GM19099 (cell line): ENCODE results near the gene CYTIP.
A peak's percentile ranks its signal among the peaks of the same experiment; 100 is the strongest.

Source experiments
- POLR2A ChIP-seq: IDR thresholded peaks from 3 replicates; pipeline ENCODE4 v1.6.1; 2011; ENCODE audit warnings: low read depth; ENCODE audit not compliant: insufficient read length; ENCODE audit errors: extremely low read depth

Gene CYTIP

GRCh38 chr2:157471078-157471477 lies 27.2 kb upstream of the CYTIP start:
- peak; percentile 34 for TF ChIP-seq POLR2A

- TF ChIP-seq POLR2A = no peak
Measured at GRCh38 chr2:157470321-157470720, 26.4 kb upstream of the CYTIP start.

- no peak for TF ChIP-seq POLR2A
Measured at GRCh38 chr2:157469726-157470125, 25.8 kb upstream of the CYTIP start.

- TF ChIP-seq POLR2A = no peak
Measured at GRCh38 chr2:157468931-157469708, 25.2 kb upstream of the CYTIP start.

GRCh38 chr2:157466764-157467163 lies 22.9 kb upstream of the CYTIP start:
- no peak for TF ChIP-seq POLR2A

- TF ChIP-seq POLR2A = no peak
Measured at GRCh38 chr2:157465554-157465953, 21.7 kb upstream of the CYTIP start.

GRCh38 chr2:157463002-157463401 lies 19.1 kb upstream of the CYTIP start:
- TF ChIP-seq POLR2A = no peak

GRCh38 chr2:157460897-157461296 lies 17.0 kb upstream of the CYTIP start:
- no peak for TF ChIP-seq POLR2A

GRCh38 chr2:157460384-157460837 lies 16.5 kb upstream of the CYTIP start:
- no peak for TF ChIP-seq POLR2A

- no peak for TF ChIP-seq POLR2A
Measured at GRCh38 chr2:157459486-157459885, 15.6 kb upstream of the CYTIP start.

GRCh38 chr2:157447741-157448140 lies 3.9 kb upstream of the CYTIP start:
- no peak for TF ChIP-seq POLR2A

- TF ChIP-seq POLR2A = no peak
Measured at GRCh38 chr2:157447031-157447430, 3.1 kb upstream of the CYTIP start.

GRCh38 chr2:157444641-157445040 lies 752 bp upstream of the CYTIP start:
- TF ChIP-seq POLR2A = peak; percentile 40

- TF ChIP-seq POLR2A = peak; percentile 43
Measured at GRCh38 chr2:157443090-157443489, 799 bp downstream of the CYTIP start.

GRCh38 chr2:157442636-157443035 lies 1.3 kb downstream of the CYTIP start:
- no peak for TF ChIP-seq POLR2A

GRCh38 chr2:157442191-157442590 lies 1.7 kb downstream of the CYTIP start:
- no peak for TF ChIP-seq POLR2A

- TF ChIP-seq POLR2A = peak; percentile 41
Measured at GRCh38 chr2:157441072-157441454, 2.8 kb downstream of the CYTIP start.
